ENCODE measurements around the gene METAP1D.

- TF ChIP-seq POLR2A (IDR thresholded peaks at IDR 0.05) = no peak
- TF ChIP-seq CTCF (IDR thresholded peaks at IDR 0.05) = no peak
Measured at GRCh38 chr2:172096626-172097547, 97.1 kb downstream of the METAP1D start.
